ENCODE results near the gene GPATCH8.
"Not testable (repeated sequence)": the region's sequence is repeated elsewhere in the genome, so short reads cannot be mapped to it uniquely, and the experiment has no call there.

Gene GPATCH8

DNA sequence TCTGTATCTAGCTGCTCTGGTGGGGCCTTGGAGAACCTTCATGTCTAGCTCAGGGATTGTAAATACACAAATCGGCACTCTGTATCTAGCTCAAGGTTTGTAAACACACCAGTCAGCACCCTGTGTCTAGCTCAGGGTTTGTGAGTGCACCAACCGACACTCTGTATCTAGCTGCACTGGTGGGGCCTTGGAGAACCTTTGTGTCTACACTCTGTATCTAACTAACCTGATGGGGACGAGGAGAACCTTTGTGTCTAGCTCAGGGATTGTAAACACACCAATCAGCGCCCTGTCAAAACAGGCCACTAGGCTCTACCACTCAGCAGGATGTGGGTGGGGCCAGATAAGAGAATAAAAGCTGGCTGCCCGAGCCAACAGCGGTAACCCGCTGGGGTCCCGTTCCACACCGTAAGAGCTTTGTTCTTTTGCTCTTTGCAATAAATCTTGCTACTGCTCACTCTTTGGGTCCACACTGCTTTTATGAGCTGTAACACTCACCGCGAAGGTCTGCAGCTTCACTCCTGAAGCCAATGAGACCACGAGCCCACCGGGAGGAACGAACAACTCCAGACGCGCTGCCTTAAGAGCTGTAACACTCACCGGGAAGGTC is 133.7 kb downstream of the GPATCH8 start:
- not testable (repeated sequence) for DNase-seq

DNA sequence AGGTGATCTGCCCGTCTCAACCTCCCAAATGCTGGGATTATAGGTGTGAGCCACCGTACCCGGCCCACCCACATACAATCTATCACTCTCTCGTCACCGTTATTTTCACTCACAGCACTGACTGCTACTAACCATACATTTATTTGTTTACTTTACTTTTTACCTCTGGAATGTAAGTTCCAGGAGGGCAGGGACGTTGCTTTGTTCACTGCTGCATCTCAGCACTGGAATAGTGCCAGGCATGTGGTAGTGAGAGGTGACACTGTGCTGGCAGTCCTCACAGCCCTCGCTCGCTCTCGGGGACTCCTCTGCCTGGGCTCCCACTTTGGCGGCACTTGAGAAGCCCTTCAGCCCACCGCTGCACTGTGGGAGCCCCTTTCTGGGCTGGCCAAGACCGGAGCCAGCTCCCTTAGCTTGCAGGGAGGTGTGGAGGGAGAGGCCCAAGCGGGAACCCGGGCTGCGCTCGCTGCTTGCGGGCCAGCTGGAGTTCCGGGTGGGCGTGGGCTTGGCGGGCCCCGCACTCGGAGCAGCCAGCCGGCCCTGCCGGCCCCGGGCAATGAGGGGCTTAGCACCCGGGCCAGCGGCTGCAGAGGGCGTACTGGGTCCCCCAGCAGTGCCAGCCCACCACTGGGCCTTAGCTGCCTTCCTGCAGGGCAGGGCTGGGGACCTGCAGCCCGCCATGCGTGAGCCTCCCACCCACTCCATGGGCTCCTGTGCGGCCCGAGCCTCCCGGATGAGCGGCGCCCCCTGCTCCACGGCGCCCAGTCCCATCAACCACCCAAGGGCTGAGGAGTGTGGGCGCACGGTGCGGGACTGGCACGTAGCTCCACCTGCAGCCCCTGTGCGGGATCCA is 134.6 kb downstream of the GPATCH8 start:
- not testable (repeated sequence) for DNase-seq

DNA sequence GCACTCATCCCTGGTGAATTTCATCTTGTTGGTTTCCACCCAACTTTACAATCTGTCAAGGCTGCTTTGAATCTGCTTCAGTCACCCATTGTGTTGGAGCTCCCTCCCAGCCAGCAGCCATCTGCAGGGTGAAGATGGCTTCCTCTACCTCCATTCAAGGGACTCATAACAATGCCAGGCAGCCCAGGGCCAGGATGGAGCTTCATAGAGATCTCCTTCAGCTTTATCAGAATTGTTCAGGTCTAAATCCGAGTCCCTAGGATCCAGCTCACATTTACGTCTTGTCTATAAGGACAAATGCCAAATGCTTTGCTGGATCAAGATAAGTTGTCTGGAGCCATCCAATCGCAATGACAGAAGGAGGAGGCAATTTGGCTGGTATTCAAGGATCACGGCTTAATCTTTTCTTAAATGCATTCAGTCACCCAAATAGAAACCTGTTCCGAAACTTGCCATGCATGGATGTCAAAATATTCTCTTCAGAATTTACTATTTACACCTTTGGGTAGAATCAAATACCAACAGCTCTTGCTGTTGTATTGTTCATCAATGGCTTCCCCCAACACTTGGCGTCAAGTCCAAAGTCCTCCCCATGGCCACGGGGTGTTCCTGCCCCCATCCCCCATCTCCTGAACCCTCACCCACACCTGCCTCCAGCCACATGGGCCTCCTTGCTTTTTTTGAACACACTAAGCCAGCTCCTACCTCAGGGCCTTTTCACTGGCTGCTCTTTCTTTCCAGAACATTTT is 135.8 kb downstream of the GPATCH8 start:
- DNase-seq = no peak

DNA sequence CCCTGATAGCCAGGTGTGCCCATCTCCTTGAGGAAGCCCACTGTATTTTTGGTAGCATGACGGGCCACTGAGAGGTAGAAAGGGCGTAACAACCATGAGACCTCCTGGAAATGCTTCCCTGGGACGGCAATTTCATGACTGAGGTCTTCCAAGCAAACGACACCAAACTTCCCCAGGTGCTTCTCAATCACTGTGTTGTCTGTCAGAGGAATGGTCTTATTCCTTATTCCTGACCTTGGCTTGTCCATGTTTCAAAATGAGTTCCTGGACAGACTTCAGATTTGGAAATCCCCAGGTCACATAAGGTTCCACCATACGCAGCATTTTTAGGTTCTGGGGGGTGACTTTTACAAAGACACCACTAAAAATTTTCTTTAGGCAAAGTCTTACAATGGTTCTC is 138.2 kb downstream of the GPATCH8 start:
- DNase-seq = not testable (repeated sequence)

DNA sequence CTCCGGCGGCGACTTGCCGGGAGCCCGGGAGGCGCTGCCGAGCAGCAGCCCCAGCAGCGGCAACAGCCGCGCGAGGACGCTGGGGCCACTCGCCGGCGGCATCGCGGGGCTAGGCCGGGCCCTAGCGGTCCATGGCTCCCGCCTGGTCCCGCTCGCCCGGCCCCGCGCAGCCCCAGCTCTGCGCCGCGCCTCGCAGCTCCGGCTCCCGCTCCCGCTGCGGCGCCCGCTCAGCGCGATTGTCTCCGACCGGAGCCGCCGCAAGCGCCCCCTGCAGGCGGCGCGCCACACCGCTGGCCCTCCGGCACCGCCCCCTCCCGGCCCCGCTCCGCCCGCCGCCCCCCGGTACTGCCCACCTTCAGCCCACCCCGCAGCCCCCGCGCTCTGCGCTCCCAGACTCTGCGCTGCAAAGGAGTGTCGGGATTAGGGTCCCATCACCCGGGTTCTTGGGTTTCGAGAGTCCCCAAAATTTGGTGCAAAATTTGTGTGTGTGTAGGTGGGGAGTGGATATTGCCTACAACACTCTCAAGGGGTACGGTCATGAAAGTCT is 139.5 kb downstream of the GPATCH8 start, which contains the start of gene FAM171A2:
FAM171A2 (minus strand) TSS at position 241 of the 547 bp plus-strand sequence; CDS start at position 102, 139 bp downstream.
- no peak for DNase-seq

DNA sequence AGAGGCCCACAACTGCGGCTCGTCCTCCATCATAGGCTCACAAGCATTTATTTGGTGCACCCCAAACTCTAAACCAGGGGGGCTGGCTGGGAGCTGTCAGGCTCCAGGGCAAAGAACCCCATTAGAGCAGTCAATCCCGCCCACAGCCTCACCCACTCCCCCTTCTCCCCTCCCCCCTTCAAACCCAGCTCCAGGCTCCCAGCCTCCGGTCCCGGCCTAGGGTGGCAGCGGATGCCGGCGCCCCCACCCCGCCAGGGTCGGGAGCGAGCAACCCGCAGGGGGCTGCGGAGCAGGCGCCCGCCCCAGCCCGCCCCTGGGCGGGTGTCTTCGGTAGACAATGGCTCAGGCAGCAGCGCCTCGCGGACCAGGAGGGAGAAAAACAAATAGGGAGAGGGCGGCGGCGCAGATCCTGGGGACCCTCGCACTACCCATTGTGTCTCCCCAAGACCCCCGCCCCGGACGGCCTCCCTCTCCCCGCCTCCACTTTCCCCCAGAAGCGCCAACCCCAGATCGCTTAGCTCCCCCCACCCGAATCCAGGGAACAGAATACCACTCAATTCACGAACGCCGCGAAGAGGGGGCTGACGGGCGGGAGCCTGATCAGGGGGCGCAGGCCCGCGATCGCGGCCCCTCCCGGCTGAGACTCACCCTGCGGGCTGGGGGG is 140.1 kb downstream of the GPATCH8 start:
- DNase-seq = no peak

DNA sequence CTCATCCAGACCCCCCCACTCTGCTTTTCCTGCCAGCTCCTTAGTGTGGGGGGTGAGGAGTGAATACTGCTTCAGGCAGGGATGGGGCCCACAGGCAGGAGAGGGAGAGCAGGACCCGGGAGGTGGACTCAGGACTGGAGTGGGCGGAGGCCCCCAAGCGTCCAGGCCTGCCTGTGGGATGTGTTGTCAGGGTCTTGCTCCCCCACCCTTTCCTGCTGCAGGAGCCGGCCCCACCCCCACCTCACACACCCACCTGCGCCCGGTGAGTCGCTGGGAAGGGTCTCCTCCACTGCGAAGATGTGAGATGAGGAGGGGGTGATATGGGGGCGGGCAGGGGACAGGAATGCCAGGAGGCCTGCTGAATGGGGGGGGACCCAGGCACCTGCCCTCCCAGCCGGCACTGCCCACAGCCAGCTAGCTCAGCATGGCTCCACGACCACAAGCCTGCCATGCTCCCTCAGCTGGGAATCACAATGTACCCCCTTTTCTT is 140.7 kb downstream of the GPATCH8 start:
- DNase-seq = no peak

DNA sequence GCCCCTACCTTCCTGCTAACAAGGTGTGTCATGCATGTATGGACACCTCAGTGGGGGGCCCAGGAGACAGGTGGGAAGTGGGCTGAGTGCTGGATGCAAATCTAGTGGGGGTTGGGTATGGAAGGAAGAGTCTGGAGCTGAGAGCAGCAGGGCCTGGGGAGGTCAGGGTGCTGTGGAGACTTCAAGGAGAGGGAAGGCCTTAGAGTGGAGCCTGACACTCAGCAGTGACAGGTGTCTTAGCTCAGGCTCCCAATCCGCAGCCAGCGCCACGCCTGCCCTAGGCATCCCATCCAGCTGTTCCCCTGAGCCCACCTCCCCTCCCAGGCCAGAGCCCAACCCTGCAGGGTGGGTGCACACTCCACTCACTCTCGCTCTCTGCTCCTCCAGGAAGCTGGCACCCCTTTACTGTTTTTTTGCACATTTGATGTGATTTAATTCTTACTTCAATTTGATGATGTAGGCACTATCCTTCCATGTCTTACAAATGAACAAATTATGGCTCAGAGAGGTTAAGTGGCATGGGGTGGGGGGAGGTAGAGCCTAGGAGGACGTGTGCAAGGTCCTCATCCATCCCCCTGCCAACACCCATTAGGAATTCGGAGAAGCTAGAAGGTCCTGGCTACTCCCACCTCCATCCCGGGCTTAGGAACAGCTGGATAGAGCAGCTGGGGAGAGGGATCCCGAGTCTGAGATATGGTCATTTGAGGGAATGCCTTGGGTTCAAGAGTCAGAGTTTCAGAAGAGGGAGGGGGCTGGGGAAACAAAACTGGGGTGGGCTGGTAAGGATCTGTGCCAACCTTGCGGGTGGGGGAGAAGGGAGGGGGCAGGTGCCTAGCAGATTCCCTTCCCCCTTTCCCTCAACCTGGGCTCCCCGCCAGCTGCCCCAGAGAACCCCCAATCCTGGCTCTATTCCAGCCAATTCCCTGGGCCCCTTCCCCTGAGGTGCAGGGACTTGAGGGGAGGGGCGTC is 141.6 kb downstream of the GPATCH8 start:
- DNase-seq = no peak

DNA sequence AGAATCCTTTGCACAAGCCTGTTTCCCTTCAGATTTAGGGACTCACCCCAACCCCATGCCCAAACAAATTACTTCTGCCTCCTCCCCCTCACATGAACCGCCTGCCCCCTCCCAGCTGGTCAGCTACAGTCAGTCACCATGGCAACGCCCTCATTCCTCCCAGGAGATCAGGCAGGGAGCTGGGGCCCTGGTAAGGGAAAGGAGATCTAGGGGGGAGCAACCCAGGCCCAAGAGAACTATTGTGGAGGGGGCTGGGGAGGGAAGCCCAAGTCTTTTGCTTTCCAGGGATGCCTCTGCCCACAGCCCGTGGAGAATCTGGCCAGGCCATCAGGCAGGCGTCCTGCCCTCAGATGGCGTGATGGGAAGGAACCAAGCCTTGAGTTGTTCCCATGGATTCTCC is 142.4 kb downstream of the GPATCH8 start:
- no peak for DNase-seq

DNA sequence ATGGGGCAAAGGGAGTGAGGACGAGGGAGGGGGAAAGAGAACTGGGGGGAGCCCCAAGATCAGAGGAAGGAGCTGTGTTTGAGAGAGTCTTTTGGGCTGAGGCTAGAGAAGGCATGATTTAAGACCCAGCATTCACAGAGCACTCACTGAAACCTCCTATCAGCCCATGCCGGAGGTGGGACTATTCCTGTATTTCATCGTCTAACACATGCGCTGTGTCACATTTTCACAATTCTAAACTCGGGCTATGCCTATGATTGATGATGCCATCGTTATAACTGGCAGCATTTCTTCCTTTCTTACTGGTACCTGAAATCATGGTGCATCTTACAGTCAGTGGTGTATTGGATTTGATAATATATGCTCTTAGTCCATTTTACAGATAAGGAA is 143.1 kb downstream of the GPATCH8 start:
- no peak for DNase-seq

DNA sequence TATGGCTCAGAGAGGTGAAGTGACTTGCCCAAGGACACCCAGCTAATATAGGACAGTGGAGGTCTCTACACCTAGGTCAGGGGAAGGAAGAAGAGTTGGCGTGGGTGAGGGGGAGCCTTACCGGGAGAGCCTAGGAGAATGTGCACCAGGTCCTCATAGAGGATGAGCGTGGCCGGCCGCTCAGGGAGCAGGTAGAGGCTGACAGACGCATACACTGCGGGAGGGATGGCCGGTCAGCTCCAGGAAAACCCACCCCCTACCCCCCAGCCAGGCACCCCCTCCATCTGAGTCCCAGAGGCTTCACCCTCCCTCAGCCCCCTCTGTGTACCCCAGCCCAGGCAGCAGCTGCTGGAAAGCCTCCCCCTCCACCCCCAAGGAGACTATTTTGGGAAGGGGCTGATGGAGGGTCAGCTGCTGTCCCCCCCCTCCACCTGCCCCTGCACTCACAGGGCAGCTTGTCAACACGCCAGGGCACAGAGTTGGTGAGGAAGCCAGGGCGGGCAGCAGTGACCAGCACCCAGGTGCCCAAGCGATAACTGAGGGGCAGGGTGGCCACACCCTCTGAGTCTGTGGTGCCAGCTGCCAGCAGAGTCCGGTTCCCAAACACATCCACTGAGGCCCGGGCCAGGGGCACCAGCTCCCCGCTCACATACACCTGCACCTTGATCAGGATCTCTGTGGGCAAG is 143.6 kb downstream of the GPATCH8 start:
- no peak for DNase-seq

DNA sequence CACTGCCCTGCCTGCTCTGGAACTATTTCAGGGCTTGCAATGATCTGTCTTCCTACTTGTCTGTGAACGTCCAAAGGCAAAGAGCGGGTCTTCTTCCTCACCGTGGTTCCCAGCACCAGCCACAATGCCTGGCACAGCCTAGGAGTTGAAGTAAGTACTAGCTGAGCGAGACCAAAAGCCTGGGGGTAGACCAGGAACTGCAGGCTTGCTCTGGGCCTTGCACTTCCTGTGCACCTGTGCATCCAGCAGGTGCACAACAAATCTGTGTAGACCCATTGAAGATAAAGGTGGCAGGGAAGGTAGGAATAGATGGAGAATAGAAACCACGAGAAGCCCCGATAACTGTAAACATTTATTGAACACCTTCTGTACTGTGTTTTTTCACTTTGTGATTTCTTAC is 144.2 kb downstream of the GPATCH8 start:
- no peak for DNase-seq

DNA sequence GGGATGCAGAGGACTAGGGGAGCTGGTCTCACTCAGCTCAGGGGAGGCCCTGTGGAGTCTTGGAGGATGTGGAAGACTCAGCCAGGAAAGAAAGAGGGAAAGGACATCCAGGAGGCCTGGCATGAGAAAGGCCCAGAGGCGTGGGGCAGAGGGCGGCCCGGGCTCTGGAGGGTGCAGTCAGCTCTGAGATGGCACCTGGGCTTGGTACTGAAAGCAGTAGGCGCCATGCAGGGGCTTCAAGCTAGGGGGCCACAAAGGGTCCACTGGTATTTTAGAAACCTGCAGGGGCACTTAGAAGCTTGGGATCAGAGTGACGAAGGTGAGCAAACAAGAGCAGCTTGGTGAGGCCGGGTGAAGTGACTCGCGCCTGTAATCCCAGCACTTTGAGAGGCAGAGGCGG is 145.1 kb downstream of the GPATCH8 start:
- DNase-seq = no peak

DNA sequence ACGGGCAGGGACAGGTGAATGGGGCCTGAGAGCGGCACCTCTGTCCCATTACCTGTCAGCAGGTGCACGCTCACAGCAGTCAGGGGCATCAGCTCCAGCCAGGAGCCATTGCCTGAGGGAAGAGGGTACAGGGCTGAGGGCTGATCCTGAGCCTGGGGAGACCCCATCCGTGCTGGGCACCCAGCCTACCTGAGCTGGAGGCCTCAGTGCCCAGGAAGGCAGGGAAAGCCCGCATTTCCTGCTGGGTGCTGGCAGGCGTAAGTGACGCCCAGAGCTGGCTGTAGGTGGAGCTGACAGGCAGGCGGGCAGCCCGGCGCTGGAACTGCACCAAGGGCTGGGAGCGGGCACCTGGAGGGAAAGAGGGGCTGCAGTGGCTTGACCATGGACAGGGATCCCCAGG is 147.0 kb downstream of the GPATCH8 start:
- no peak for DNase-seq

DNA sequence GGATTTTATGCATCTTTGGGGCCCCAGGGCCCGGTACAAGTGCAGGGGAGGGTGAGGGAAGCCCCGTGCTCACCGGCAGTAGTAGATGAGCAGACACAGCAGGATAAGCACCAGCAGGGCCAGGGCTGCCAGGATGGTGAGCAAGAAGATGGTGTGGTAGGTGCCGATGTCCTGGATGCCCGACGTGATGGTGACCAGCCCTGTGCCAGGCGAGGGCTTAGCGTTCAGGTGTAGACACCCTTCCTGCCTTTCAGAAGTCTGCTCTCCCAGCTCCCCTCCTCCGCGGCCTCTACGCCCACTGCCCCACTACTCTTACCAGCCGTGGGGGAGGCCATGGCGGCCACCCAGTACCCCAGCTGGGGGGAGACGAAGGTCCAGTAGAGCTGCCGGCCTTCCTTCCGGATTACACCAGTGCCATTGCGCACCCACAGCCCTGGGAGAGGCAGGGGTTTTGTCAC is 147.5 kb downstream of the GPATCH8 start:
- no peak for DNase-seq

DNA sequence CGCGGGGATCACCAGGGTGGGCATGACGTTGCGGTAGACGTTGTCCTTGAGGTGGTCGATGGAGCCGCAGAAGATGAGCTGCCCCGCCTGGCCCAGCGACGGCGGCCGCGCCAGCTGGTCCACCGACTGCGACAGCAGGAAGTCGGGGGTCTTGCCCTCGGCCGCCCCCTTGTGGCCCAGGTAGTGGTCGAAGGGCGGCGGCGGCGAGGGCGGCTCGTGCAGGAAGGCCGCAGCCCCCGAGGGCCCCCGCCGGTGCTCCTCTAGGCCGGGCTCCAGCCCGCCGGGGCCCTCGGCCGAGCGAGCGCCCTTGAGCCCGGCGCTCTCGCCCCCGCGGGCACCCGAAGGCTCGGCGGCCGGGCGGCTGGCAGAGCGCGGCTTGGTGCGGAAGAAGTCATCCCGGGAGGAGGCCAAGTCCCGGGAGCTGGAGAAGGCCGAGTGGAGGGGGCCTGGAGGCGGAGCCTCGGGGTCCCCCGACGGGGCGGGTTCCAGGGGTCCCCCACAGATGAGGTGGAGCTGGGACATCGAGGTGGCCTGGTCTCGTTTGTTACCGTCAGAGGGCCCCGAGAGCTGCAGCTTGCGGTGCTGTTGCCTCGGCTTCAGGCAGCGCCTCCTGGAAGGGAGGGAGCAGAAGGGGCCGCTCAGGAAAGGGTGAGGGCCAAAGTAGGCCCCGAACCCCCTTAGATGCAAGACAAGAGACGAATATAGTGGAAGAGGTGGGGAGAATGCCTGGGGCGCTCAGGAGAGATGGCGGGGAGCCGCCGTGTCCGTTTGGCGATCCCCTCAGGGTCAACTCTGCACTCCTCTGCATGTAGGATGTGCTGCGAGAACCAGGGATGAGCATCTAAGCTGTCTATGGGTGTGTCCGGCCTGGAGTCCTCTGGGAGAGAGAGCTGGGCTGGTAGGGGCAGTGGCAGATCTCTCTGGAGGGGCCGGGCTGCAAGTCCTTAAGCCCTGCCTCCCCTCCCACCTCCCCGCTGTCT is 148.3 kb downstream of the GPATCH8 start:
- no peak for DNase-seq

DNA sequence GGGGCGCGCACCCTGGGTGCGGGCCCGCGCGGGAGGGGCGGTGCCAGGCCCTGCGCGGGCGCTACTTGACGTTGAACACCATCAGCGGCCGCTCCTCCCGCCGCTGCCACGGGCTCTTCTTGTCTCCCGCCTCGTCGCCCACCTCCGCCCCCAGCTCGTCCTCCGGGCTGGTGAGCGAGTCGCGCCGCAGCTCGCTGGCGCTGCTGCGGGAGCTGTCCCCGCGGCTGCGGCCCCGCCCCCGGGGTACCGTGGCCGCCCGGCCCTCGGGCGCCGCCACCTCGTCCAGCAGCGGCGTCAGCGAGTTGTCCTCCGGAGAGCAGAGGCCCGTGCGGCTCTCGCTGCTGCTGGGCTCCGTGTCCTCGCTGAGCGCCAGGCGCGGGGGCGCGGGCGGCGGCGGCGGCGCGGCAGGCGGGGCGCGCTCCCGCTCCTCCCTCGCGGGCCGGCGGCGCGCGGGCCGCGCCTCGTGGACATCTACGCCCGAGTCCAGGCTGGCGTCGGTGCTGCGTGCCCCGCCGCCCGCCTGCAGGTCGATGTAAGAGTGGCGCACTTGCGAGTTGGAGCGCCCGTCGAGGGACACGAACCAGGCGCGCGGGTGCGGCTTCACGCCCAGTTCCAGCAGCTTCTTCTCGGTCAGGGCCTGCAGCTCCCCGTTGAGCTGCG is 149.4 kb downstream of the GPATCH8 start:
- no peak for DNase-seq

DNA sequence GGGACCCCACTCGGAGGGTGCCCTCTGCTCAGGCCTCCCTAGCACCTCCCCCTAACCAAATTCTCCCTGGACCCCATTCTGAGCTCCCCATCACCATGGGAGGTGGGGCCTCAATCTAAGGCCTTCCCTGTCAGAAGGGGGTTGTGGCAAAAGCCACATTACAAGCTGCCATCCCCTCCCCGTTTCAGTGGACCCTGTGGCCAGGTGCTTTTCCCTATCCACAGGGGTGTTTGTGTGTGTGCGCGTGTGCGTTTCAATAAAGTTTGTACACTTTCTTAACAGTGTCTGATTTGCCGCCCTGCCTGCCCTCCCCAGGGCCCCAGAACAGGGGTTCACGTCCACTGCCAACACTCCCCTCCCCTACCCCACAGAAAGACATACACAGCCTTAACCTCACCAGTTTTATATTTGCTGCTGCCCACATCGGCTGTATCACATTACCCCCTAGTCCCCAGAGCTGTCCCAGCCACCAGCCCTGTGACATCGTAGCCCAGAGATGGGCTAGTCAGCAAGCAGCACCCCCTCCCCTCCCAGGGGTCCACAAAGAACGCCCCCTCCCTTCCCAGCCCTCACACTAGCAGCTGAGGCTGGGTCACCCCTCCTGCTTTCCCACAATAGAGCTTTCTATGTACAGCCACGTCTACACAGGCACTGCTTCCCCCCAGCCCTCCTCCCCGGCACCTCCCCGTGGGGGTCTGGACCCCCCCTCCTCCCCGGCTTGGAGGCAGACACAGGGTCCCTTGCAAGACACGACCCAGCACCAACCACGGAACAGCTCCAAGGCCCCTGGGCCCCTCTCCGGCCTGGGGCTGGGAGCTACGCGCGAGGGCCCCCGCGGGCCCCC is 150.2 kb downstream of the GPATCH8 start:
- no peak for DNase-seq
